ENCODE results near the gene MFSD2A. TPM values are rescaled to one million over a fixed set of nuclear protein-coding genes. Genes with fewer than 3 reads are reported as not detected.
A peak's percentile ranks its signal among the peaks of the same experiment; 100 is the strongest.

MFSD2A gene
- total RNA-seq, 1 donor from 2014 or later: 110 TPM

- Histone ChIP-seq H3K27ac (no peak overlapping the region), H3K36me3 (no peaks in the 10 kb centered on the region), H3K4me3 (no peak overlapping the region), H3K4me1 (no peaks in the 10 kb centered on the region), H3K9me3 (no peaks in the 10 kb centered on the region), H3K27me3 (ENCODE audit: low read depth) (no peaks in the 10 kb centered on the region)
- DNase-seq (no peak), ATAC-seq (peak in 1 of 2 donors; percentile 29)
- TF ChIP-seq, protein P1, sequence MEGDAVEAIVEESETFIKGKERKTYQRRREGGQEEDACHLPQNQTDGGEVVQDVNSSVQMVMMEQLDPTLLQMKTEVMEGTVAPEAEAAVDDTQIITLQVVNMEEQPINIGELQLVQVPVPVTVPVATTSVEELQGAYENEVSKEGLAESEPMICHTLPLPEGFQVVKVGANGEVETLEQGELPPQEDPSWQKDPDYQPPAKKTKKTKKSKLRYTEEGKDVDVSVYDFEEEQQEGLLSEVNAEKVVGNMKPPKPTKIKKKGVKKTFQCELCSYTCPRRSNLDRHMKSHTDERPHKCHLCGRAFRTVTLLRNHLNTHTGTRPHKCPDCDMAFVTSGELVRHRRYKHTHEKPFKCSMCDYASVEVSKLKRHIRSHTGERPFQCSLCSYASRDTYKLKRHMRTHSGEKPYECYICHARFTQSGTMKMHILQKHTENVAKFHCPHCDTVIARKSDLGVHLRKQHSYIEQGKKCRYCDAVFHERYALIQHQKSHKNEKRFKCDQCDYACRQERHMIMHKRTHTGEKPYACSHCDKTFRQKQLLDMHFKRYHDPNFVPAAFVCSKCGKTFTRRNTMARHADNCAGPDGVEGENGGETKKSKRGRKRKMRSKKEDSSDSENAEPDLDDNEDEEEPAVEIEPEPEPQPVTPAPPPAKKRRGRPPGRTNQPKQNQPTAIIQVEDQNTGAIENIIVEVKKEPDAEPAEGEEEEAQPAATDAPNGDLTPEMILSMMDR (IDR thresholded peaks at IDR 0.05): no peak
- intact Hi-C loops (cut with DNase I): no loop called here
These were observed 35.5 kb downstream of the MFSD2A start for GRCh38 chr1:39990428-39990827.

DNA sequence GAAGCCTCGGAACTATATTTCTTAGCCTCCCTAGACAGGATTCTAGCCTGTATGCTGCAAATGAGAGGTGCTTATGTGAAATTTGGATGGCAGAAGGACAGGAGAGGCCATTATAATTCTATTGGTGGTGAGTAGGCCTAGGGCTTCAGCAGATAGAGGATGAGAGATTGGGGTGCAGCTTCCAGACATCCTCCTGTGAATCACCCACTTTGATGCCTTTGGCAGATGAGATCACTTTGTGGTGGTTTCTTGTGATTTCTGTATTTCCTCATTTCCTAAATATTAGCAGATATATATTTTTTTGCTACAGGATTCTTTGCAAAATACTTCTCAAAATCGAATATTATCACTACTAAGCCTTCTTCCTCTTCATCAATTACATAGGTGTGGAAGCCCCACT lies 37.3 kb downstream of the MFSD2A start:
- H3K27me3 ChIP-seq (ENCODE audit: low read depth): no peaks in the 10 kb centered on the region
- H3K4me3 ChIP-seq: no peak overlapping the region
- peak in 1 of 2 donors; percentile 17 for ATAC-seq
- H3K27ac ChIP-seq: no peak overlapping the region
- intact Hi-C loops (cut with DNase I): no loop called here
- H3K4me1 ChIP-seq: no peaks in the 10 kb centered on the region
- TF ChIP-seq, protein P1 (IDR thresholded peaks at IDR 0.05): no peak
- no peaks in the 10 kb centered on the region for H3K36me3 ChIP-seq
- H3K9me3 ChIP-seq: no peaks in the 10 kb centered on the region
- DNase-seq: no peak

- H3K4me1 ChIP-seq: no peaks in the 10 kb centered on the region
- TF ChIP-seq, protein P1 (IDR thresholded peaks at IDR 0.05): no peak
- intact Hi-C loops (cut with DNase I): no loop called here
- no peaks in the 10 kb centered on the region for H3K36me3 ChIP-seq
- H3K9me3 ChIP-seq: no peaks in the 10 kb centered on the region
- no peak overlapping the region for H3K27ac ChIP-seq
- no peak overlapping the region for H3K4me3 ChIP-seq
- H3K27me3 ChIP-seq (ENCODE audit: low read depth): no peaks in the 10 kb centered on the region
- no peak for ATAC-seq
- no peak for DNase-seq
These were observed 37.9 kb downstream of the MFSD2A start for GRCh38 chr1:39992888-39993287.

GRCh38 chr1:39995973-39996393 lies 41.0 kb downstream of the MFSD2A start:
- DNase-seq (no peak), ATAC-seq (peak; percentile 35 to 63)
- Histone ChIP-seq H3K4me3 (no peak overlapping the region), H3K27ac (no peak overlapping the region), H3K4me1 (no peaks in the 10 kb centered on the region), H3K36me3 (no peaks in the 10 kb centered on the region), H3K9me3 (no peaks in the 10 kb centered on the region), H3K27me3 (ENCODE audit: low read depth) (no peaks in the 10 kb centered on the region)
- intact Hi-C loops (cut with DNase I): no loop called here
- TF ChIP-seq, protein P1 (IDR thresholded peaks at IDR 0.05): no peak

GRCh38 chr1:39996396-39997004 lies 41.6 kb downstream of the MFSD2A start:
- TF ChIP-seq, protein P1 (IDR thresholded peaks at IDR 0.05): no peak
- Histone ChIP-seq H3K36me3 (no peaks in the 10 kb centered on the region), H3K27me3 (ENCODE audit: low read depth) (no peaks in the 10 kb centered on the region), H3K9me3 (no peaks in the 10 kb centered on the region), H3K27ac (no peak overlapping the region), H3K4me3 (no peak overlapping the region), H3K4me1 (no peaks in the 10 kb centered on the region)
- ATAC-seq (no peak), DNase-seq (no peak)
- intact Hi-C loops (cut with DNase I): no loop called here

All from lower lobe of right lung (tissue), 2 donors.